HG03460 (cell line): ENCODE data around the gene INPPL1.

Experiments used
- ATAC-seq: cut with Tn5 transposase; IDR thresholded peaks from one replicate; pipeline ENCODE4 v1.9.1; 2021; ENCODE audit not compliant: unreplicated experiment

Gene INPPL1

GRCh38 chr11:72231396-72232259, 7.1 kb downstream of the INPPL1 start:
- no peak for ATAC-seq

GRCh38 chr11:72232260-72233055, 7.9 kb downstream of the INPPL1 start:
- no peak for ATAC-seq

GRCh38 chr11:72233056-72233772, 8.6 kb downstream of the INPPL1 start:
- ATAC-seq = no peak

- no peak for ATAC-seq
These were observed 9.4 kb downstream of the INPPL1 start for GRCh38 chr11:72233773-72234513.

GRCh38 chr11:72234514-72234830, 9.9 kb downstream of the INPPL1 start:
- ATAC-seq = no peak

GRCh38 chr11:72234920-72235319, 10.4 kb downstream of the INPPL1 start:
- no peak for ATAC-seq

- no peak for ATAC-seq
These were observed 10.9 kb downstream of the INPPL1 start for GRCh38 chr11:72235351-72236057.

GRCh38 chr11:72236083-72236697, 11.6 kb downstream of the INPPL1 start:
- ATAC-seq = no peak

- no peak for ATAC-seq
These were observed 12.2 kb downstream of the INPPL1 start for GRCh38 chr11:72236774-72237111.

- ATAC-seq = no peak
These were observed 12.8 kb downstream of the INPPL1 start for GRCh38 chr11:72237112-72237931.

GRCh38 chr11:72238040-72238450, 13.5 kb downstream of the INPPL1 start:
- no peak for ATAC-seq

- no peak for ATAC-seq
These were observed 14.1 kb downstream of the INPPL1 start for GRCh38 chr11:72238492-72239312.

- ATAC-seq = no peak
These were observed 14.8 kb downstream of the INPPL1 start for GRCh38 chr11:72239313-72239848.

GRCh38 chr11:72239849-72240460, 15.4 kb downstream of the INPPL1 start:
- ATAC-seq = no peak

GRCh38 chr11:72240461-72241290, 16.1 kb downstream of the INPPL1 start:
- ATAC-seq = no peak

- no peak for ATAC-seq
These were observed 16.8 kb downstream of the INPPL1 start for GRCh38 chr11:72241291-72241781.
